Activated CD4-positive, alpha-beta T cell treated with anti-CD3 and anti-CD28 coated beads for 4 hours (primary cell): ENCODE data around the gene ADGRG2.
A peak's percentile ranks its signal among the peaks of the same experiment; 100 is the strongest.
"Not testable (repeated sequence)": the region's sequence is repeated elsewhere in the genome, so short reads cannot be mapped to it uniquely, and the experiment has no call there.

Experiments used
- DNase-seq, 2 donors: peaks; one replicate each; pipeline ENCODE4 v3.0.0-alpha.2; 2020

Gene ADGRG2

GRCh38 chrX:18995221-18995620, 127.0 kb downstream of the ADGRG2 start:
- DNase-seq, result no peak

GRCh38 chrX:18994713-18995112, 127.6 kb downstream of the ADGRG2 start:
- no peak for DNase-seq

- DNase-seq, result no peak
Measured at GRCh38 chrX:18992829-18993228, 129.4 kb downstream of the ADGRG2 start.

- no peak for DNase-seq
Measured at GRCh38 chrX:18985186-18985435, 137.2 kb downstream of the ADGRG2 start.

GRCh38 chrX:18984381-18985185, 137.7 kb downstream of the ADGRG2 start:
- peak; percentile 84 to 86 for DNase-seq

- DNase-seq, result peak; percentile 3 to 18
Measured at GRCh38 chrX:18983666-18984380, 138.4 kb downstream of the ADGRG2 start, which contains the start of gene PHKA2. Gene PHKA2, minus strand, starts transcription at chrX:18984114. Its CDS starts 182 bp downstream, at chrX:18983932.

- DNase-seq, result no peak
Measured at GRCh38 chrX:18981124-18981807, 141.0 kb downstream of the ADGRG2 start.

- not testable (repeated sequence) for DNase-seq
Measured at GRCh38 chrX:18980262-18980661, 142.0 kb downstream of the ADGRG2 start.

GRCh38 chrX:18974993-18975392, 147.3 kb downstream of the ADGRG2 start:
- DNase-seq, result no peak

- DNase-seq, result no peak
Measured at GRCh38 chrX:18973527-18974192, 148.6 kb downstream of the ADGRG2 start.

GRCh38 chrX:18971506-18971905, 150.8 kb downstream of the ADGRG2 start:
- no peak for DNase-seq

GRCh38 chrX:18970465-18970864, 151.8 kb downstream of the ADGRG2 start:
- DNase-seq, result no peak

GRCh38 chrX:18966624-18967023, 155.6 kb downstream of the ADGRG2 start:
- DNase-seq, result no peak

- DNase-seq, result no peak
Measured at GRCh38 chrX:18964901-18965300, 157.4 kb downstream of the ADGRG2 start.

GRCh38 chrX:18964026-18964425, 158.2 kb downstream of the ADGRG2 start:
- no peak for DNase-seq

- DNase-seq, result no peak
Measured at GRCh38 chrX:18962329-18962728, 159.9 kb downstream of the ADGRG2 start.

GRCh38 chrX:18961686-18962085, 160.6 kb downstream of the ADGRG2 start:
- DNase-seq, result no peak

- no peak for DNase-seq
Measured at GRCh38 chrX:18956303-18957032, 165.8 kb downstream of the ADGRG2 start.

- DNase-seq, result no peak
Measured at GRCh38 chrX:18955676-18956075, 166.6 kb downstream of the ADGRG2 start.

GRCh38 chrX:18951032-18951431, 171.2 kb downstream of the ADGRG2 start:
- no peak for DNase-seq

- DNase-seq, result no peak
Measured at GRCh38 chrX:18949944-18950301, 172.3 kb downstream of the ADGRG2 start.

- no peak for DNase-seq
Measured at GRCh38 chrX:18949291-18949943, 172.9 kb downstream of the ADGRG2 start.
